ENCODE measurements around the gene MAEL.

MAEL gene

GRCh38 chr1:166988974-166989515 lies at the start of gene MAEL:
Gene MAEL, plus strand, starts transcription at chr1:166989280. Its CDS starts 73 bp downstream, at chr1:166989353.
- no peak for DNase-seq

GRCh38 chr1:166939741-166940375 lies 49.2 kb upstream of the MAEL start:
- no peak for DNase-seq

GRCh38 chr1:166944186-166944967 lies 44.7 kb upstream of the MAEL start:
- no peak for DNase-seq

- DNase-seq, result peak; percentile 84
Measured at GRCh38 chr1:166947398-166948043, 41.6 kb upstream of the MAEL start.

- no peak for DNase-seq
Measured at GRCh38 chr1:166948856-166949350, 40.2 kb upstream of the MAEL start.

GRCh38 chr1:166950156-166950555 lies 38.9 kb upstream of the MAEL start:
- no peak for DNase-seq

GRCh38 chr1:166951050-166951449 lies 38.0 kb upstream of the MAEL start:
- no peak for DNase-seq

GRCh38 chr1:166952002-166952746 lies 36.9 kb upstream of the MAEL start:
- DNase-seq, result peak; percentile 40

GRCh38 chr1:166953491-166953890 lies 35.6 kb upstream of the MAEL start:
- no peak for DNase-seq

- no peak for DNase-seq
Measured at GRCh38 chr1:166956057-166956850, 32.8 kb upstream of the MAEL start.

GRCh38 chr1:166956872-166957271 lies 32.2 kb upstream of the MAEL start:
- no peak for DNase-seq

GRCh38 chr1:166960858-166961474 lies 28.1 kb upstream of the MAEL start:
- no peak for DNase-seq

- no peak for DNase-seq
Measured at GRCh38 chr1:166969074-166969677, 19.9 kb upstream of the MAEL start.

GRCh38 chr1:166971252-166971651 lies 17.8 kb upstream of the MAEL start:
- DNase-seq, result no peak

GRCh38 chr1:166972193-166972592 lies 16.9 kb upstream of the MAEL start:
- DNase-seq, result no peak

GRCh38 chr1:166972826-166973225 lies 16.3 kb upstream of the MAEL start:
- DNase-seq, result no peak

GRCh38 chr1:166974647-166975345 lies 14.3 kb upstream of the MAEL start:
- DNase-seq, result no peak

GRCh38 chr1:166975361-166976129 lies 13.5 kb upstream of the MAEL start, which contains the start of gene ILDR2:
Gene ILDR2, minus strand, starts transcription at chr1:166975540. Its CDS starts 272 bp downstream, at chr1:166975268.
- peak; percentile 54 for DNase-seq

- no peak for DNase-seq
Measured at GRCh38 chr1:166977951-166978350, 11.1 kb upstream of the MAEL start.

All from left hindlimb (tissue), 1 donor.